Testis (tissue), 2 donors: ENCODE measurements around the gene PTPN2.

Experiments used
- POLR2A ChIP-seq: fragments of 450-650 bp; IDR thresholded peaks from one replicate; pipeline ENCODE4 v1.6.1; 2017; ENCODE audit warnings: antibody characterized with exemption, mild to moderate bottlenecking, moderate library complexity
- TF ChIP-seq, protein P1 (sequence below), 3 experiments: fragments of 450-650 bp in 2 of 3; fragments of 200-600 bp in 1 of 3; sonication (generic) in 1 of 3; IDR thresholded peaks; one replicate each; pipeline ENCODE4 v1.5.1; 2016 to 2019; ENCODE audit warnings: antibody characterized with exemption in 3 of 3, mild to moderate bottlenecking in 2 of 3, moderate library complexity in 1 of 3

DNA sequence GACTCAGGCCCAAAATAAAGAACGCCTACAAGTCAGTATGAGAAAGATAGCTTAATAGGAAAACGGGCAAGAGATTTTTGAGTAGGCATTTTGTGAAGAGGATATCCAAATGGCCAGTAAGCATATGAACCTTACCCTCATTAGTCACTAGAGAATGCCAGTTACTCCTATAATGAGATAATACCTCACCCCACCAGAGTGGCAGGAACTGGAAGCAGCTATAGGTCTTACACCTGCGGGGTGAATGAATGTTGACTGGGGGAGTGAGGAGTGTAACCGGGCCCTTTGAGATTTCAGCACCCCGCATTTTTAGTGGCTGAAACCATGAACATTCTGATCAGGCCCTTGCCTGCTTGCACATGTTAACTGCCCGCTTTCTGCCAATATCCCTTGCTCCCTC is 7.5 kb upstream of the PTPN2 start:
- TF ChIP-seq, protein P1, sequence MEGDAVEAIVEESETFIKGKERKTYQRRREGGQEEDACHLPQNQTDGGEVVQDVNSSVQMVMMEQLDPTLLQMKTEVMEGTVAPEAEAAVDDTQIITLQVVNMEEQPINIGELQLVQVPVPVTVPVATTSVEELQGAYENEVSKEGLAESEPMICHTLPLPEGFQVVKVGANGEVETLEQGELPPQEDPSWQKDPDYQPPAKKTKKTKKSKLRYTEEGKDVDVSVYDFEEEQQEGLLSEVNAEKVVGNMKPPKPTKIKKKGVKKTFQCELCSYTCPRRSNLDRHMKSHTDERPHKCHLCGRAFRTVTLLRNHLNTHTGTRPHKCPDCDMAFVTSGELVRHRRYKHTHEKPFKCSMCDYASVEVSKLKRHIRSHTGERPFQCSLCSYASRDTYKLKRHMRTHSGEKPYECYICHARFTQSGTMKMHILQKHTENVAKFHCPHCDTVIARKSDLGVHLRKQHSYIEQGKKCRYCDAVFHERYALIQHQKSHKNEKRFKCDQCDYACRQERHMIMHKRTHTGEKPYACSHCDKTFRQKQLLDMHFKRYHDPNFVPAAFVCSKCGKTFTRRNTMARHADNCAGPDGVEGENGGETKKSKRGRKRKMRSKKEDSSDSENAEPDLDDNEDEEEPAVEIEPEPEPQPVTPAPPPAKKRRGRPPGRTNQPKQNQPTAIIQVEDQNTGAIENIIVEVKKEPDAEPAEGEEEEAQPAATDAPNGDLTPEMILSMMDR (IDR thresholded peaks at IDR 0.05): no peak
- no peak for TF ChIP-seq POLR2A
